K562 (cell line): ENCODE results near the gene HBB. TPM values are rescaled to one million over a fixed set of nuclear protein-coding genes. Genes with fewer than 3 reads are reported as not detected.

Experiments used
- KDM1A ChIP-seq, 2 experiments: fragments of 450-650 bp; IDR thresholded peaks; 2 replicates each; pipeline ENCODE4 v1.6.1; 2016; ENCODE audit warnings: mild to moderate bottlenecking in 2 of 2
- MIER1 ChIP-seq: fragments of 450-650 bp; IDR thresholded peaks from 2 replicates; pipeline ENCODE4 v1.6.1; 2016; ENCODE audit warnings: antibody characterized with exemption, mild to moderate bottlenecking, low read depth
- MLX ChIP-seq, 2 experiments: fragments of 450-650 bp in 1 of 2; sonication (generic) in 1 of 2; formaldehyde crosslinking; conservative IDR thresholded peaks; 2 replicates each; pipeline versions ENCODE4 v1.4.0 to v1.8.1; 2020 to 2022; ENCODE audit warnings: mild to moderate bottlenecking in 1 of 2, missing genetic modification reagents in 1 of 2
- NCOA4 ChIP-seq: fragments of 450-650 bp; IDR thresholded peaks from 2 replicates; pipeline ENCODE4 v1.6.1; 2018; ENCODE audit warnings: mild to moderate bottlenecking; ENCODE audit not compliant: partially characterized antibody
- NEUROD1 ChIP-seq: fragments of 150-350 bp; IDR thresholded peaks from 2 replicates; pipeline ENCODE4 v1.6.1; 2014; ENCODE audit warnings: borderline replicate concordance, low read length, low read depth; ENCODE audit not compliant: partially characterized antibody
- POU5F1 ChIP-seq: fragments of 150-350 bp; IDR thresholded peaks from 2 replicates; pipeline ENCODE4 v1.6.1; 2014; ENCODE audit warnings: borderline replicate concordance, low read length, low read depth, mild to moderate bottlenecking; ENCODE audit not compliant: partially characterized antibody
- RBM15 ChIP-seq: fragments of 200-400 bp; formaldehyde crosslinking; IDR thresholded peaks from 2 replicates; pipeline ENCODE4 v1.6.1; 2018; ENCODE audit warnings: mild to moderate bottlenecking, low read length, moderate library complexity; ENCODE audit not compliant: insufficient read depth
- SRF ChIP-seq, 2 experiments: fragments of 250-450, 450-650 bp in 1 of 2; sonication (Bioruptor Pico) in 1 of 2; sonication (generic) in 1 of 2; formaldehyde crosslinking; IDR thresholded peaks; 2 replicates each; pipeline versions ENCODE4 v1.5.0 to v1.5.1; 2020 to 2022; ENCODE audit warnings: mild to moderate bottlenecking in 1 of 2, missing genetic modification reagents in 1 of 2
- SRSF7 ChIP-seq: fragments of 200-400 bp; formaldehyde crosslinking; optimal IDR thresholded peaks from 2 replicates; pipeline ENCODE3; 2017; ENCODE audit warnings: mild to moderate bottlenecking, low read depth, low read length
- TFAP4 ChIP-seq: sonication (generic); formaldehyde crosslinking; IDR thresholded peaks from 2 replicates; pipeline ENCODE4 v1.8.0; 2022; ENCODE audit warnings: missing genetic modification reagents, mild to moderate bottlenecking, moderate library complexity, borderline replicate concordance
- USF2 ChIP-seq: sonication (generic); formaldehyde crosslinking; IDR thresholded peaks from 2 replicates; pipeline ENCODE4 v1.5.0; 2020; ENCODE audit warnings: missing genetic modification reagents
- ZBTB7A ChIP-seq: IDR thresholded peaks from 2 replicates; pipeline ENCODE4 v1.6.1; 2011; ENCODE audit warnings: low read depth, mild to moderate bottlenecking, low read length, moderate library complexity, borderline replicate concordance; ENCODE audit not compliant: control insufficient read depth
- ZNF140 ChIP-seq: fragments of 250-450 bp; sonication (Bioruptor Pico); IDR thresholded peaks from 2 replicates; pipeline ENCODE4 v1.8.0; 2021; ENCODE audit warnings: moderate library complexity, mild to moderate bottlenecking, inconsistent platforms
- ZNF699 ChIP-seq: fragments of 250-450 bp; sonication (Bioruptor Pico); IDR thresholded peaks from 2 replicates; pipeline ENCODE4 v1.8.0; 2021; ENCODE audit warnings: mild to moderate bottlenecking, moderate library complexity; ENCODE audit not compliant: insufficient replicate concordance
- polyA plus RNA-seq, 8 experiments: library from polyadenylated mRNA; depleted of rRNA in 4 of 8; stranded (reverse) in 5 of 8; unstranded in 3 of 8; fragments of >200 nt; fragmentation: Nextera tagmentation in 2 of 8; fragmentation: Illumina TruSeq in 1 of 8; extraction: Ambion mirVana in 2 of 8; extraction: Trizol in 1 of 8; gene quantifications; 2 replicates each; pipeline versions ENCODE4 v1.2.1 to v1.2.3, GENCODE V29; 2011 to 2014; ENCODE audit warnings: inconsistent platforms in 1 of 8, missing spikeins in 1 of 8
- total RNA-seq, 7 experiments: library from RNA; depleted of rRNA in 6 of 7; stranded (reverse); fragments of >200 nt in 6 of 7; fragmentation: Illumina TruSeq in 2 of 7; extraction: Trizol in 2 of 7; gene quantifications; 2 replicates each; pipeline versions ENCODE4 v1.2.1 to v1.2.3, GENCODE V29; 2011 to 2021; ENCODE audit warnings: low replicate concordance in 1 of 7
- TF ChIP-seq, protein P1 (sequence below), 3 experiments: fragments of 200-800 bp in 1 of 3; fragments of 250-450 bp in 1 of 3; fragments of 450-650 bp in 1 of 3; sonication (Bioruptor Pico) in 1 of 3; sonication (Bioruptor generic) in 1 of 3; formaldehyde crosslinking in 1 of 3; IDR thresholded peaks; 2 replicates each; pipeline versions ENCODE4 v1.6.1 to v1.8.0; 2016 to 2022; ENCODE audit warnings: mild to moderate bottlenecking in 2 of 3, missing genetic modification characterization in 2 of 3, missing compliant biosample characterization in 1 of 3, moderate library complexity in 1 of 3
- TF ChIP-seq, protein P2 (sequence below): sonication (generic); formaldehyde crosslinking; IDR thresholded peaks from 2 replicates; pipeline ENCODE4 v1.8.1; 2023; ENCODE audit warnings: mild to moderate bottlenecking, missing genetic modification reagents

The HBB gene
- total and polyA plus RNA-seq, 9 of the 15 experiments (the other 6 are each of a cell fraction or from before 2014, with no cell fraction given), result 0.33 to 3.4 (median 1.2) TPM; not detected in 2

- TF ChIP-seq, protein P1, sequence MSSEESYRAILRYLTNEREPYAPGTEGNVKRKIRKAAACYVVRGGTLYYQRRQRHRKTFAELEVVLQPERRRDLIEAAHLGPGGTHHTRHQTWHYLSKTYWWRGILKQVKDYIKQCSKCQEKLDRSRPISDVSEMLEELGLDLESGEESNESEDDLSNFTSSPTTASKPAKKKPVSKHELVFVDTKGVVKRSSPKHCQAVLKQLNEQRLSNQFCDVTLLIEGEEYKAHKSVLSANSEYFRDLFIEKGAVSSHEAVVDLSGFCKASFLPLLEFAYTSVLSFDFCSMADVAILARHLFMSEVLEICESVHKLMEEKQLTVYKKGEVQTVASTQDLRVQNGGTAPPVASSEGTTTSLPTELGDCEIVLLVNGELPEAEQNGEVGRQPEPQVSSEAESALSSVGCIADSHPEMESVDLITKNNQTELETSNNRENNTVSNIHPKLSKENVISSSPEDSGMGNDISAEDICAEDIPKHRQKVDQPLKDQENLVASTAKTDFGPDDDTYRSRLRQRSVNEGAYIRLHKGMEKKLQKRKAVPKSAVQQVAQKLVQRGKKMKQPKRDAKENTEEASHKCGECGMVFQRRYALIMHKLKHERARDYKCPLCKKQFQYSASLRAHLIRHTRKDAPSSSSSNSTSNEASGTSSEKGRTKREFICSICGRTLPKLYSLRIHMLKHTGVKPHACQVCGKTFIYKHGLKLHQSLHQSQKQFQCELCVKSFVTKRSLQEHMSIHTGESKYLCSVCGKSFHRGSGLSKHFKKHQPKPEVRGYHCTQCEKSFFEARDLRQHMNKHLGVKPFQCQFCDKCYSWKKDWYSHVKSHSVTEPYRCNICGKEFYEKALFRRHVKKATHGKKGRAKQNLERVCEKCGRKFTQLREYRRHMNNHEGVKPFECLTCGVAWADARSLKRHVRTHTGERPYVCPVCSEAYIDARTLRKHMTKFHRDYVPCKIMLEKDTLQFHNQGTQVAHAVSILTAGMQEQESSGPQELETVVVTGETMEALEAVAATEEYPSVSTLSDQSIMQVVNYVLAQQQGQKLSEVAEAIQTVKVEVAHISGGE (CRISPR knock-in tag; IDR thresholded peaks at IDR 0.05), result no peak
- TF ChIP-seq TFAP4 (CRISPR knock-in tag), result peak; percentile 9
- TF ChIP-seq, protein P2, sequence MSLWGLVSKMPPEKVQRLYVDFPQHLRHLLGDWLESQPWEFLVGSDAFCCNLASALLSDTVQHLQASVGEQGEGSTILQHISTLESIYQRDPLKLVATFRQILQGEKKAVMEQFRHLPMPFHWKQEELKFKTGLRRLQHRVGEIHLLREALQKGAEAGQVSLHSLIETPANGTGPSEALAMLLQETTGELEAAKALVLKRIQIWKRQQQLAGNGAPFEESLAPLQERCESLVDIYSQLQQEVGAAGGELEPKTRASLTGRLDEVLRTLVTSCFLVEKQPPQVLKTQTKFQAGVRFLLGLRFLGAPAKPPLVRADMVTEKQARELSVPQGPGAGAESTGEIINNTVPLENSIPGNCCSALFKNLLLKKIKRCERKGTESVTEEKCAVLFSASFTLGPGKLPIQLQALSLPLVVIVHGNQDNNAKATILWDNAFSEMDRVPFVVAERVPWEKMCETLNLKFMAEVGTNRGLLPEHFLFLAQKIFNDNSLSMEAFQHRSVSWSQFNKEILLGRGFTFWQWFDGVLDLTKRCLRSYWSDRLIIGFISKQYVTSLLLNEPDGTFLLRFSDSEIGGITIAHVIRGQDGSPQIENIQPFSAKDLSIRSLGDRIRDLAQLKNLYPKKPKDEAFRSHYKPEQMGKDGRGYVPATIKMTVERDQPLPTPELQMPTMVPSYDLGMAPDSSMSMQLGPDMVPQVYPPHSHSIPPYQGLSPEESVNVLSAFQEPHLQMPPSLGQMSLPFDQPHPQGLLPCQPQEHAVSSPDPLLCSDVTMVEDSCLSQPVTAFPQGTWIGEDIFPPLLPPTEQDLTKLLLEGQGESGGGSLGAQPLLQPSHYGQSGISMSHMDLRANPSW (CRISPR knock-in tag), result no peak
- no peak for TF ChIP-seq NCOA4
- no peak for TF ChIP-seq POU5F1
- TF ChIP-seq ZNF699 (CRISPR knock-in tag), result no peak
- no peak for TF ChIP-seq USF2 (CRISPR knock-in tag)
- TF ChIP-seq KDM1A (IDR thresholded peaks at IDR 0.05), result no peak
- TF ChIP-seq NEUROD1, result no peak
- 0 out of 4 replicates have a peak, but pooled peaks of 1 of the 2 experiments have one; percentile 11 for TF ChIP-seq SRF (CRISPR knock-in tag; IDR thresholded peaks at IDR 0.05)
- no peak for TF ChIP-seq RBM15
- TF ChIP-seq MIER1, result no peak
- no peak for TF ChIP-seq SRSF7
- TF ChIP-seq ZBTB7A, result no peak
- no peak for TF ChIP-seq ZNF140 (CRISPR knock-in tag)
- no peak for TF ChIP-seq MLX (CRISPR knock-in tag; conservative IDR thresholded peaks at IDR 0.05)
Observed at GRCh38 chr11:5242933-5243815, 16.3 kb upstream of the HBB start (continued).
